K562 (cell line): Measurements from ENCODE around the gene RPL28. TPM values are rescaled to one million over a fixed set of nuclear protein-coding genes. Genes with fewer than 3 reads are reported as not detected.
A peak's percentile ranks its signal among the peaks of the same experiment; 100 is the strongest.

Experiments
- BDP1 ChIP-seq: IDR thresholded peaks from 3 replicates; pipeline ENCODE4 v1.6.1; 2011; ENCODE audit not compliant: insufficient read length, insufficient read depth
- CAMTA2 ChIP-seq: fragments of 250-450 bp; sonication (Bioruptor Pico); conservative IDR thresholded peaks from 2 replicates; pipeline ENCODE4 v1.5.1; 2022
- ETV1 ChIP-seq: fragments of 450-650 bp; conservative IDR thresholded peaks from 2 replicates; pipeline ENCODE4 v1.6.1; 2016; ENCODE audit warnings: missing genetic modification characterization, control low read depth, low read depth, missing compliant biosample characterization
- JUNB ChIP-seq: fragments of 450-650 bp; formaldehyde crosslinking; conservative IDR thresholded peaks from 2 replicates; pipeline ENCODE4 v1.4.0; 2020; ENCODE audit warnings: mild to moderate bottlenecking
- KAT8 ChIP-seq: fragments of 450-650 bp; IDR thresholded peaks from 2 replicates; pipeline ENCODE4 v1.6.1; 2016; ENCODE audit warnings: low read depth, mild to moderate bottlenecking
- NELFE ChIP-seq: IDR thresholded peaks from 2 replicates; pipeline ENCODE4 v1.6.1; 2011; ENCODE audit warnings: mild to moderate bottlenecking; ENCODE audit not compliant: insufficient read depth, insufficient read length
- PRMT5 ChIP-seq: sonication (generic); formaldehyde crosslinking; IDR thresholded peaks from 2 replicates; pipeline ENCODE4 v1.5.0; 2020; ENCODE audit warnings: missing genetic modification reagents
- ZC3H11A ChIP-seq: IDR thresholded peaks from 2 replicates; pipeline ENCODE4 v1.6.1; 2012; ENCODE audit warnings: low read depth, low read length, improper control_type of control experiment
- ZNF124 ChIP-seq: sonication (generic); formaldehyde crosslinking; IDR thresholded peaks from 2 replicates; pipeline ENCODE4 v1.8.1; 2022; ENCODE audit warnings: missing genetic modification reagents
- ZNF184 ChIP-seq: sonication (generic); formaldehyde crosslinking; IDR thresholded peaks from 2 replicates; pipeline ENCODE4 v1.5.0; 2020; ENCODE audit warnings: missing genetic modification reagents
- ZNF217 ChIP-seq: sonication (generic); formaldehyde crosslinking; IDR thresholded peaks from 2 replicates; pipeline ENCODE4 v1.8.0; 2022; ENCODE audit warnings: mild to moderate bottlenecking, missing genetic modification reagents
- ZNF609 ChIP-seq: sonication (generic); formaldehyde crosslinking; IDR thresholded peaks from 2 replicates; pipeline ENCODE4 v1.8.1; 2023; ENCODE audit warnings: missing genetic modification reagents, mild to moderate bottlenecking, borderline replicate concordance
- polyA plus RNA-seq, 8 experiments: library from polyadenylated mRNA; depleted of rRNA in 4 of 8; stranded (reverse) in 5 of 8; unstranded in 3 of 8; fragments of >200 nt; fragmentation: Nextera tagmentation in 2 of 8; fragmentation: Illumina TruSeq in 1 of 8; extraction: Ambion mirVana in 2 of 8; extraction: Trizol in 1 of 8; gene quantifications; 2 replicates each; pipeline versions ENCODE4 v1.2.1 to v1.2.3, GENCODE V29; 2011 to 2014; ENCODE audit warnings: inconsistent platforms in 1 of 8, missing spikeins in 1 of 8
- total RNA-seq, 7 experiments: library from RNA; depleted of rRNA in 6 of 7; stranded (reverse); fragments of >200 nt in 6 of 7; fragmentation: Illumina TruSeq in 2 of 7; extraction: Trizol in 2 of 7; gene quantifications; 2 replicates each; pipeline versions ENCODE4 v1.2.1 to v1.2.3, GENCODE V29; 2011 to 2021; ENCODE audit warnings: low replicate concordance in 1 of 7
- TF ChIP-seq, protein P1 (sequence below): fragments of 250-450 bp; sonication (Bioruptor Pico); IDR thresholded peaks from 2 replicates; pipeline ENCODE4 v1.8.0; 2022; ENCODE audit warnings: moderate library complexity, mild to moderate bottlenecking, inconsistent platforms
- TF ChIP-seq, protein P2 (sequence below): fragments of 450-650 bp; IDR thresholded peaks from 2 replicates; pipeline ENCODE4 v1.6.1; 2016; ENCODE audit warnings: antibody characterized with exemption
- TF ChIP-seq, protein P3 (sequence below), 2 experiments: fragments of 150-350 bp in 1 of 2; IDR thresholded peaks; 2 replicates each; pipeline ENCODE4 v1.6.1; 2012 to 2016; ENCODE audit warnings: low read depth in 2 of 2, low read length in 2 of 2, mild to moderate bottlenecking in 1 of 2, moderate library complexity in 1 of 2

The RPL28 gene
- total and polyA plus RNA-seq, 9 of the 15 experiments (the other 6 are each of a cell fraction or from before 2014, with no cell fraction given), result 124 to 3,106 (median 622) TPM

DNA sequence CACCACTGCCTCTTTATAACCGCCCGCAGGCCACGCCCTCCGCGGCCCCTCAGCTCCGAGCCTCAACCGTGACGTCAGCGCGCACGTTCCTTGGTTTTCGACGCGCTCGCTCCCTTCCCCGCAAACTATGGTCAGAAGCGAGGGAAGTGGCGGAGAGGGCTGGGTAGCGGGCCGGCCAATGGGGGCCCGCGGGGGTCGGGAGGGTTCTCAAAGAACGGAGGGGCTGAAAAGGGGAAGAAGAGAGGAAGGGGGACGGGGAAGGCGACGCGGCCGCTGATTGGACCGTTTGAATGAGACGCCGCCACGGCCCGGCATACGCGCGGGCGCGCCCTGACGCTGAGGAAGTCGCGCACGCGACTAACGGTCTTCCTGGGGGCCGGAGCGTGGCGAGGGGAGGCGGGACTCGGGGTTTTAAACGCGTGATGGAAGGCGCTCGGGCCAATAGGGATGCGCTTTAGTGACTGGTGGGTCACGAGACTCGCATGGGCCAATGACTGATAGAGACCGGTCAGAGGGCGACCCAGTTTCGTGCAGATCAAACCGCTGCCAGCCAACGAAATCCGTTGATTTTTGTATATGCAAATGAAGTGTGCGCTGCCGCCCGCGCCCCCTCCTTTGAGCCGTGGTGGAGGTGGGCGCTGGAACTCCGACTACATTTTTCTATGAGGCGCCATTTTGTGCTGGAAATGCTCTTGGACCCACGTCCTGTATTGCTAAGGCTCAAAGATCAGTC lies 22.2 kb downstream of the RPL28 start (continued):
- TF ChIP-seq CAMTA2 (CRISPR knock-in tag), result no peak
- TF ChIP-seq PRMT5, result no peak
- TF ChIP-seq ETV1 (tag), result peak; percentile 94
- TF ChIP-seq JUNB, result no peak
- TF ChIP-seq, protein P1, sequence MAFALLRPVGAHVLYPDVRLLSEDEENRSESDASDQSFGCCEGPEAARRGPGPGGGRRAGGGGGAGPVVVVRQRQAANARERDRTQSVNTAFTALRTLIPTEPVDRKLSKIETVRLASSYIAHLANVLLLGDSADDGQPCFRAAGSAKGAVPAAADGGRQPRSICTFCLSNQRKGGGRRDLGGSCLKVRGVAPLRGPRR (CRISPR knock-in tag), result no peak
- no peak for TF ChIP-seq ZNF184 (CRISPR knock-in tag)
- TF ChIP-seq ZNF124 (CRISPR knock-in tag), result no peak
- TF ChIP-seq, protein P2, sequence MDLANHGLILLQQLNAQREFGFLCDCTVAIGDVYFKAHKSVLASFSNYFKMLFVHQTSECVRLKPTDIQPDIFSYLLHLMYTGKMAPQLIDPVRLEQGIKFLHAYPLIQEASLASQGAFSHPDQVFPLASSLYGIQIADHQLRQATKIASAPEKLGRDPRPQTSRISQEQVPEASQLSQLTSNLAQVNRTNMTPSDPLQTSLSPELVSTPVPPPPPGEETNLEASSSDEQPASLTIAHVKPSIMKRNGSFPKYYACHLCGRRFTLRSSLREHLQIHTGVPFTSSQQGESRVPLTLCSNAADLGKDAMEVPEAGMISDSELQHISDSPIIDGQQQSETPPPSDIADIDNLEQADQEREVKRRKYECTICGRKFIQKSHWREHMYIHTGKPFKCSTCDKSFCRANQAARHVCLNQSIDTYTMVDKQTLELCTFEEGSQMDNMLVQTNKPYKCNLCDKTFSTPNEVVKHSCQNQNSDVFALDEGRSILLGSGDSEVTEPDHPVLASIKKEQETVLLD, result peak; percentile 98
- no peak for TF ChIP-seq ZNF217
- TF ChIP-seq ZNF609 (CRISPR knock-in tag), result no peak
- no peak for TF ChIP-seq NELFE
- no peak for TF ChIP-seq ZC3H11A
- TF ChIP-seq, protein P3, sequence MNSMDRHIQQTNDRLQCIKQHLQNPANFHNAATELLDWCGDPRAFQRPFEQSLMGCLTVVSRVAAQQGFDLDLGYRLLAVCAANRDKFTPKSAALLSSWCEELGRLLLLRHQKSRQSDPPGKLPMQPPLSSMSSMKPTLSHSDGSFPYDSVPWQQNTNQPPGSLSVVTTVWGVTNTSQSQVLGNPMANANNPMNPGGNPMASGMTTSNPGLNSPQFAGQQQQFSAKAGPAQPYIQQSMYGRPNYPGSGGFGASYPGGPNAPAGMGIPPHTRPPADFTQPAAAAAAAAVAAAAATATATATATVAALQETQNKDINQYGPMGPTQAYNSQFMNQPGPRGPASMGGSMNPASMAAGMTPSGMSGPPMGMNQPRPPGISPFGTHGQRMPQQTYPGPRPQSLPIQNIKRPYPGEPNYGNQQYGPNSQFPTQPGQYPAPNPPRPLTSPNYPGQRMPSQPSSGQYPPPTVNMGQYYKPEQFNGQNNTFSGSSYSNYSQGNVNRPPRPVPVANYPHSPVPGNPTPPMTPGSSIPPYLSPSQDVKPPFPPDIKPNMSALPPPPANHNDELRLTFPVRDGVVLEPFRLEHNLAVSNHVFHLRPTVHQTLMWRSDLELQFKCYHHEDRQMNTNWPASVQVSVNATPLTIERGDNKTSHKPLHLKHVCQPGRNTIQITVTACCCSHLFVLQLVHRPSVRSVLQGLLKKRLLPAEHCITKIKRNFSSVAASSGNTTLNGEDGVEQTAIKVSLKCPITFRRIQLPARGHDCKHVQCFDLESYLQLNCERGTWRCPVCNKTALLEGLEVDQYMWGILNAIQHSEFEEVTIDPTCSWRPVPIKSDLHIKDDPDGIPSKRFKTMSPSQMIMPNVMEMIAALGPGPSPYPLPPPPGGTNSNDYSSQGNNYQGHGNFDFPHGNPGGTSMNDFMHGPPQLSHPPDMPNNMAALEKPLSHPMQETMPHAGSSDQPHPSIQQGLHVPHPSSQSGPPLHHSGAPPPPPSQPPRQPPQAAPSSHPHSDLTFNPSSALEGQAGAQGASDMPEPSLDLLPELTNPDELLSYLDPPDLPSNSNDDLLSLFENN (IDR thresholded peaks at IDR 0.05; ENCODE audit: low read depth in 2 of 2, low read length in 2 of 2), result no peak
- no peak for TF ChIP-seq KAT8
- no peak for TF ChIP-seq BDP1
